ENCODE results near the gene TATDN3.
"Not testable (repeated sequence)": the region's sequence is repeated elsewhere in the genome, so short reads cannot be mapped to it uniquely, and the experiment has no call there.

TATDN3 gene

DNA sequence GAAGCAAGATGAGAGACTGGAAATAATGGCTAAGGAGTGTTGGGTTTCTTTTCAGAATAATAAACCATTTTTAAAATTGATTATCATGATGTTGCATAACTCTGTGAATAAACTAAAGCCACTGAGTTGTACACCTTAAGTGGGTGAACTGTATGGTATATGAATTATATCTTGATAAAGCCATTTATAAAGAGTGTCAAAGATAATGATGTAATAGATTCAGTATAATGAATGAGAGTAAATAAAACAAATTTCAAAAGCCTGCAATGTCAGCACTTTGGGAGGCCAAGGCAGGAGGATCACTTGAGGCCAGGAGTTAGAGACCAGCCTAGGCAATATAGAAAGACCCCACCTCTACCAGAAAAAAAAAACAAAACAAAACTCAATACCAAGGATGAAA lies 16.5 kb upstream of the TATDN3 start:
- no peak for DNase-seq (ENCODE audit: low read depth in 3 of 3)

DNA sequence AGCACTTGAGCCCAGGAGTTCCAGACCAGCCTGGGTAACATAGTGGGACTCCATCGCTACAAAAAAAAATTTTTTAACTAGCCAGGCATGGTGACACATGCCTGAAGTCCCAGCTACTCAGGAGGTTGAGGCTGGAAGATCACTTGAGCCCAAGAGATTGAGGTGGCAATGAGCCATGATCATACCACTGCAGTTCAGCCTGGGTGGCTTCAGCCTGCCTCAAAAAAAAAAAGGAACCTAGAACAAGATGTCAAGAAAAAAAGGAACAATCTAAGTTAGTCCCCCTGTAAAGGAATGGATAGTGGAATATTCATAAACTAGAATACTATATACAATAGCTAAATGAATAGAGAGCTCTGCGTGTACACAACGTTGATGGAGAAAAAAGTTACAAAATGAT lies 14.5 kb upstream of the TATDN3 start:
- DNase-seq (ENCODE audit: low read depth in 3 of 3) = no peak

DNA sequence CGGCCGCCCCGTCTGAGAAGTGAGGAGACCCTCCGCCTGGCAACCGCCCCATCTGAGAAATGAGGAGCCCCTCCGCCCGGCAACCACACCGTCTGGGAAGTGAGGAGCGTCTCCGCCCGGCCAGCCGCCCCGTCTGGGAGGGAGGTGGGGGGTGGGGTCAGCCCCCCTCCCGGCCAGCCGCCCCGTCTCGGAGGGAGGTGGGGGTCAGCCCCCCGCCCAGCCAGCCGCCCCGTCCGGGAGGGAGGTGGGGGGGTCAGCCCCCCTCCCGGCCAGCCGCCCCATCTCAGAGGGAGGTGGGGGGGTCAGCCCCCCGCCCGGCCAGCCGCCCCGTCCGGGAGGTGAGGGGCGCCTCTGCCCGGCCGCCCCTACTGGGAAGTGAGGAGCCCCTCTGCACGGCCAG lies 12.6 kb upstream of the TATDN3 start:
- DNase-seq (ENCODE audit: low read depth in 3 of 3) = not testable (repeated sequence)

GRCh38 chr1:212780759-212781158 lies 10.9 kb upstream of the TATDN3 start:
- no peak for DNase-seq (ENCODE audit: low read depth in 3 of 3)

DNA sequence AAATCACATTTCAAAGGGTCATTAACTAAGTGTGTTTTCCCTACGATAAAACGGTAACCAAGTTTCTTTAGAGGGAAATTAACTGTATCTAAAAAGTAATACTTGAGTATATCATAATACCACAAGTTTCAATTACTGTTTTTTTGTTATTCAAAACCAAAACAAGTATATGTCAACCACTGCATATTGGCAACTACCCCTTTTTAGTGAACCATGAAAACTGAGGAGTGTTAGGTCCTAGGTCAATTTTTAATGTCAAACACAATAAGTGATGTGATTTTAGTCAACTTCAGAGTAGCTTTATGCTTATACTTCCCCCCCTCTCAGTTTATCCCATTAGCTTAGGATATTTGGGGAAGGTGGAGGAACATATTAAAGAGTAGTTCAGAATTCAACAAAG lies 10.5 kb upstream of the TATDN3 start:
- no peak for DNase-seq (ENCODE audit: low read depth in 3 of 3)

DNA sequence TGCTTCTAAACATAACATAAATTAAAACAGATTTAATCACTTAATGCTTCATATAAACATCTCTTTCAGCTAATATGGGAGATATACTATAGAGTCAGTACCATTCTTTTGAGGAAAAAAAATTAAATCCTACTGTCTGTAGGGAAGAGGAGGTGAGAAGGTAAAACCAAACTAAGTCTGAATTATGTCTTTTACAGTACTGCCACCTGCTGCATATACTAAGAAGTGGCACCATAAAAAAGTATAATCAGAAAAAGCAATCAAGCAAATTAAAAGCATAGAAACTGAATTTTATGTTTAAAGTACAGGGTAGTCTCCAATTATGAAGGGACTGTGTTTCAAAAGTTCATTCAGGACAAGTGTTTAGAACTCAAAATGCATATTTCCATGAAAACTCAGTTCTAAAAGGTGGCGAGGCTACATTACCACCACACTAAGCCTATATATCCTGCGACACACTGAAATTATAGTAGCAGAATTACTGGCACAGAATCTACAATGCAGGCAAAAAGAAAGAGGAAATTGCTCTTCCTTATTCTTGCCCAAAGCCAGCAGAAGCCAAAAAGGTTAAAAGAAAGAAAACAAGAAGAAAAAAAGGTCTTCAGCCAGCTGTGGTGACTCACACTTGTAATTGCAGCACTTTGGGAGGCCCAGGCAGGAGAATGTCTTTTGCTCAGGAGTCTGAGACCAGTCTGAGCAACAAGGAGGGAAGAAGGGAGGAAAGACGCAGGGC lies 9.1 kb upstream of the TATDN3 start:
- DNase-seq (ENCODE audit: low read depth in 3 of 3) = no peak

DNA sequence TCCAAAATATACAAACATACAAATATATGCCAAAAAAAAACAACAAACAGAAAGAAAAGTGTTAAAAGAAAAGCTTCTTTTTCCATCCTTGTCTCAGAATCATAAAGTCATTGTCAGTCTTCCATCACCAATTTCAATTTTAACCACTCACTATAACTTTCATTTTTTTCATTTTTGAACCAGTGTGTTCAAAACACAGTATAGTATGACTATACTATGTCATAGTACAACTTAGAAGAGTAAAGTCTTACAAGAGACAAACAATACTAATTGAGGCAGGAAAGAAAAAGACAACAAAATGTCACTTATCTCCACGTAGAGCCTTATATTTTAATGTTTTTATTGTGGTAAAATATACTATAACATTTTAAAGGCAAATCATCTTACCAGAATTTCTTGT lies 7.7 kb upstream of the TATDN3 start:
- no peak for DNase-seq (ENCODE audit: low read depth in 3 of 3)

GRCh38 chr1:212785871-212786270 lies 5.8 kb upstream of the TATDN3 start:
- no peak for DNase-seq (ENCODE audit: low read depth in 3 of 3)

- no peak for DNase-seq (ENCODE audit: low read depth in 3 of 3)
Observed at GRCh38 chr1:212791261-212791675, 426 bp upstream of the TATDN3 start.

- no peak for DNase-seq (ENCODE audit: low read depth in 3 of 3)
Observed at GRCh38 chr1:212792396-212792908, 758 bp downstream of the TATDN3 start.

DNA sequence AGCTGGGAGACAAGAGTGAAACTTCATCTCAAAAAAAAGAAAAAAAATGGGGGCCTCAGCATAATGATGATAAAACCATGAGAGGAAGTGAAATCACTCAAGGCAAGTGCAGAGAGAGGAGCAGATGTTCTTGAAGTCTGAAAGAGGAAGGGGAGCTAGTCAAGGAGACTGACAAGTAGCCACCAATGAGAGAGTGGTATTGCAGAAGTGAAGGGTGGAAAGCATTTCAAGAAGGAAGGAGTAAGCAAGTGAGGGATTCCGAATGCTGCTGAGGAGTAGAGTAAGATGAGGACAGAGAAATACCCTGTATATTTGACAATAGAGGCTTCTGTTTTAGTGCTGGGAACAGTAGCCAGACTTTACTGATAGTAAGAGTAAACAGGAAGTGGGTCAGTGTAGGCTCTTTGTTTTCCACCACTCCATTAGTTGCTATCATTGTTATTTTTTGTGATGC lies 2.9 kb downstream of the TATDN3 start:
- no peak for DNase-seq (ENCODE audit: low read depth in 3 of 3)

GRCh38 chr1:212797681-212798080 lies 6.0 kb downstream of the TATDN3 start:
- DNase-seq (ENCODE audit: low read depth in 3 of 3) = no peak

DNA sequence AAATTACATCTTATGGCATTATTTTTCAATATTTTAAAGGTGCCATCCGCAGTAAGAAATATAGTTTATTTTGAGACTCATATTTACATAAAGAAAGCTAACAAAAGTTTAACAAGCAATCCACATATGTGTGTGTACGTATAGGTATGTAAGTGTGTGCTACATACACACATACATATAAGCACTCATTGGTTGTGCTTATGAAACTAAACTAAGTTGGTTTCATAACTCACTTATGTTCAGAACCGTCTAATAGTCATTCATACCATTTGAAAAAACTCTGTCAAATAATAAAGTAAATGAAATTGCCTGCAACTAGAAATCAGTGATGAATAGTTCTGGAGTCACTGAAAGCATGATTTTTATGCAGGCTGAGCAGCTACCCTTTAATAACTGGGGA lies 14.1 kb downstream of the TATDN3 start:
- DNase-seq (ENCODE audit: low read depth in 3 of 3) = no peak

DNA sequence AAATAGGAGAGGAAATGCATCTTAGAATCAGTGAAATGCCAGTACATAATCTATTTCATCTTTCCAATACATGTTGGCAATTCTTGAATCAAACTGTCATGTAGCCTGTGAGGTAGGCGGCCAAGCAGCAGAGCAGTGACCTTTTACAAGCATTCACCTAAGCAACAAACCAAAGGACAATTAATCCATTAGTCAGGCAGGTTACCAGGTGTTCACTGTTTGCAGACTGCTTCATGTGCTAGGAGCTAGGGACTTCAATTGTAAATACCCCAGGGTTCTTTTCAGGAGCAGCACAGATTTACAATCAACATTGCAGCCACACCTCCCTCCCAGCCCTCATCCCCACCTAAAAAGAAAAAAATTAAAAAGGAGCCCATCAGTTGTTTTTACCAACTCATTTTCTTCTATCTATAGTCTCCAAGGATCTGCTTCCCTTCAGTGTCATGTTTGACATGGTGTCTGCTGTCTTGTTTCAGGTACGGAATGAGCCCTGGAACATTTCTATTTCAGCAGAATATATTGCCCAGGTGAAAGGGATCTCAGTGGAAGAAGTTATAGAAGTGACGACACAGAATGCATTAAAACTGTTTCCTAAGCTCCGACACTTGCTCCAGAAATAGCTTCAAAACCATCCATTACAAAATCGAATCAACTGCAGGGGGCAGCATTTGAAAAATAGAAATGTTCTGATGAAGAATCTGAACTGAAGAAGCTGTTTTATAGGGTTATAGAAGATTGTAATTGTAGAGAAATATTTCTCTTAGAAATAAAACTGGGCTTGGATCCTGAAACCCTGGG lies 23.0 kb downstream of the TATDN3 start:
- no peak for DNase-seq (ENCODE audit: low read depth in 3 of 3)

DNA sequence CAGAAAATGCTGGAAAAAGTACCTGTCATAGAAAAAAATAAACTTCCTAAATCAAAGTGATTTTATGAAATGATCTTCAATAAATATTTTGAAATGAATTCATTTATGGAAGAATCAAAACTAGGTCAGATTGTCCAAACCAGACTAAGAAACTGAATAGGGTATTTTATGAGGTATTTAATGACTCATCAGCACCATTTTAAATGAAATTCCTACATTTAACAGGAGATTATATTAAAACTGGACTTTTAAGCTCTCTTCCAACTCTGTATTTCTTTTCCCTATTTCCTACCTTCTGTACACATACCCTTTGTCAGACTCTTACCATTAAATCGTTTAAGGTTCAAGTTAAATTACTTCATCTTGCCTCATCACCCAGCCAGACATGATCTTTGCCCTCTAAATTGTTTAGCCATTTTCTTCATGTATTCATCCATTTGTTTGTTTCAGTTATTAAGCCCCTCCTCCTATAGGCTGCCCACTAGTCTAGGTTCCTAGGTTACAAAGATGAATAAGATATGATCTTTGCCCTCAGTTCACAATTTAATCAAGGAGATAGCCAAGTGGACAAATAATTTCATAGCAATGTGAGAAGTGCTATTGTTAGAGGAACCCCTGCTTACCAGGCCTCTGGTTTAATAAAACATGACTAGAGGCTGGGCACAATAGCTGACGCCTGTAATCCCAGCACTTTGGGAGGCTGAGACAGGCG lies 25.0 kb downstream of the TATDN3 start:
- no peak for DNase-seq (ENCODE audit: low read depth in 3 of 3)

DNA sequence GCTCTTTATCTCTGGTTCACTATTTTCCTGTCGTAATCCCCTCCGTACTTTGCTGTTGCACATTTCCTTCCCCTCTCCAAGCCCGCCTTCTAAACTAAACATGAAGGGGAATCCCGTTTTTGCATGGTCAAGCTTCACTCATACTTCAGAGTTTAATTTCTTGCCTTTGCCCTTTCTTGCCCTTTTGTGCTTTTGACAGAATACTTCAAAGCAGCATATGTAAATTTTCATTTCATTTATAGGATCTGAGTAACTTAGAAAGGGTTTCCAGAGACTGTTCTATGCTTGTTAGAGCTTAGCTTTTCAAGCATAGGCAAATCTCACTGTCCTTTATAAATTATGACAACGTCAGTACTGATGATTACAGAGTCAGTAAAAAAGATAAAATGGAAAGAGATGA lies 28.0 kb downstream of the TATDN3 start:
- no peak for DNase-seq (ENCODE audit: low read depth in 3 of 3)

DNA sequence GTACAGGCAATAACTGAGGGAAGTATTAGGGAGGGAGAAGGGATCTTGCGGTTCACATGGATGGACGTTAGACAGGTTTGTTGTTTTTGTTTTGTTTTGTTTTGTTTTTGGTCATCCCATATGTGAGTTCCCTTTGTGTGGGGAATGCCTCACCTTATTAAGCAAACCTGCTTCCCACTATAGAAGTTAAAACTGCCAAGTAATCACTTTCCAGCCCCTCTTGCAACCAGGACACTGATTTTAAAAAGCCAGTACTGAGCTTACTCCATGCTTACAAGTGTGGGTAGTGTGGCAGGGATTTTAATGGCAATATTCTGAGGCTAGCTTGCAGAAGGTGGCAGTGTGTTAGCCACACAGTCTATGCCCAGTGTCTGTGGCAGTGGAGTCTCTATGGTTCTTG lies 29.3 kb downstream of the TATDN3 start:
- DNase-seq (ENCODE audit: low read depth in 3 of 3) = no peak

GRCh38 chr1:212822956-212823355 lies 31.3 kb downstream of the TATDN3 start:
- DNase-seq (ENCODE audit: low read depth in 3 of 3) = no peak

DNA sequence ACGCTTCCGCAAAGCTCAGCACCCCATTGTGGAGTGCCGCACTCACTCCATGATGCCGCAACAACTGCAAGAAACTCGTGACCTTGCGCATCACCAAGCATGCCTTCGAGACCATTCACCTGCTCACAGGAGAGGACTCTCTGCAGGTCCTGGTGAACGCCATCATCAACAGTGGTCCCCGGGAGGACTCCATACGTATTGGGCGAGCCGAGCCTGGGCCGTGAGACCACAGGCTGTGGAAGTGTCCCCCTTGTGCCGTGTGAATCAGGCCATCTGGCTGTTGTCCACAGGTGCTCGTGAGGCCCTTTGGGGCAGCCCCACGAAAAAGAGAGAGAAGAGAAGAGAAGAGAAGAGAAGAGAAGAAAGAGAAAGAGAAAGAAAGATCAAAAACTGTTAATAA lies 32.5 kb downstream of the TATDN3 start:
- DNase-seq (ENCODE audit: low read depth in 3 of 3) = no peak

DNA sequence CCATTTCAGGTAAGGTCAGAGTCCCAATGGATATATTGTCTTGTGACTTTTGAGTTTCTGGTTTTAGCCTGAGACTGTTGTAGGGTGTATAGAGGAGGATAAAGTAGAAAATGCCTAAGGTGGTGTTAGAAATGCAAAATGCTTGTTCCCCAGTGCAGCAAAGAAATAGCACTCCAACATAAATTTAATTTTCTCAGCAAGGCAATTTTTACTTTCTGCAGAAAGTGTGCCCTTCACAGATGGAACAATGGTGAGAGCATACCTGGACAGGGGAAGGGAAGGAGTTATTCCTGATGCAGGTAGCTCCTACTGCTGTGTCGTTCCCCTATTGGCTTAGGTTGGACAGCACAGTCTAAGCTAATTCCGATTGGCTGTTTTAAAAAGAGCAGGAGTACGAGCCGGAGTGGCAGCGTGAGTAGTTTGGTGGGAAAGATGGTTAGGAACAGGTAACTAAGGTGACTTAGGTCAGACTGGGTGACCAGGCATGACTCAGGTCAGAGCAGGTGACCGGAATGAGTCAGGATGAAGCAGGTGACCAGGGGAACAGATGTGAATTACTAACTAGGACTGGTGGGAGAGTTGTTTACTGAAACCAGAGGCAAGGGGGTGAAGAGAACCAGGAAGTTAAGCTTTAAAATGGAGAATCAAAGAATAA lies 34.2 kb downstream of the TATDN3 start:
- no peak for DNase-seq (ENCODE audit: low read depth in 3 of 3)

- no peak for DNase-seq (ENCODE audit: low read depth in 3 of 3)
Observed at GRCh38 chr1:212827171-212827776, 35.6 kb downstream of the TATDN3 start.
